NCI-H748 treated with DMSO at 0.1 percent for 48 hours (cell line): ENCODE data around the gene CHD5.
"Not testable (repeated sequence)": the region's sequence is repeated elsewhere in the genome, so short reads cannot be mapped to it uniquely, and the experiment has no call there.

Experiments
- DNase-seq: peaks from one replicate; lab custom pipeline; 2025; lab: John Stamatoyannopoulos, UW

CHD5 gene

DNA sequence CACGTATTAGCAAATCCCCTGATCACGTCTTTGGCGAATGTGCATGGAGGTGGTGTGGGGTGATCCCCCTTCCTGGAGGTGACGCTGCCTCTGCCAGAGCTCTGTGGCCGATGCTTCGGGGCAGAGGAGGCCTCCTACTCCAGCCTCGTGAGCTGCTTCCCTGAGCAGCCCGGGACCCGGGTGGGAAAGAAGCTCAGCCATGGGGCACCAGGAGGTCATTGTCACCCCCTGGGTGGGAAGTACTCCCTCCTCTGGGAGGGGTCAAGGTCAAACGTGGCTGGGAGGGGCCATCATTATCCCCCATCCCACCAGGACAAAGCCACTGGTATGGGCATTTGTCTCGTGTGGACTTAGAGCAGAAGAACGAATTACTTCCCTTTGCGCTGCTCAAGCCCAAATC lies 93.8 kb downstream of the CHD5 start:
- no peak for DNase-seq

- no peak for DNase-seq
Observed at GRCh38 chr1:6085666-6086065, 94.5 kb downstream of the CHD5 start.

DNA sequence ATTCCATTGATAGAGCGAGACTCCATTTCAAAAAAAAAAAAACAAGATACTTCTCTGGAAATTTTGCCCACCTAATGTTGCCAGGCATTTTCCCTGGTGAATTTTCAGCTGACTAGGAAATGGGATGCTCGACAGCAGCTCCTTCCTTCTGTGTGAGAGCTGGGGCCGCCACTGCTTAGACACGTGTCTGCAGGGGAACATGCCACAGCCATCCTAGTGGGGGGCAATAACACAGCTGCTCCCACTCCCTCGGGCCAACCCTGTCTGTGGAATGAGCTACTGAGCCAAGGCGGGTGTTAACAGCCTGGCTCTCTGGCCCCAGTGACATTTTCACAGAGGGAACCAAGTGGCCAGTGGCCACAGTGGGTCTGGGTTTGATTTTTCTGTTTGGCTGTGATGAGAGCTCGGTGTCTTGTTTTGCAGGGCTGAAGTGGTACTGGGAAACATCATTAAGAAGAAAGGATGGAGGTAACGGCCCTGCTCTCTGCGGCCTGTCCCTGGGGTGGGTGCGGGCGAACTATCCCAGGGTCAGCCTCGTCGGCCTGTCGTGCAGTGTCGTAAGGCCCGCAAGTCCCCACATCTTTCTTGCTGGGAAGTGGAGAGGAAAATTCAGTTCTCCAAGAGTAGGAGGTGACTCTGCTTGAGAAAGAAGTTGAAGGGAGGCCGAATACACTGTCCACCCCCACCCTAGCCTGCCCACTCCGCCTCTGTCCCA lies 95.2 kb downstream of the CHD5 start:
- DNase-seq, result no peak

- no peak for DNase-seq
Observed at GRCh38 chr1:6083801-6084446, 96.2 kb downstream of the CHD5 start.

- no peak for DNase-seq
Observed at GRCh38 chr1:6083385-6083784, 96.7 kb downstream of the CHD5 start.

DNA sequence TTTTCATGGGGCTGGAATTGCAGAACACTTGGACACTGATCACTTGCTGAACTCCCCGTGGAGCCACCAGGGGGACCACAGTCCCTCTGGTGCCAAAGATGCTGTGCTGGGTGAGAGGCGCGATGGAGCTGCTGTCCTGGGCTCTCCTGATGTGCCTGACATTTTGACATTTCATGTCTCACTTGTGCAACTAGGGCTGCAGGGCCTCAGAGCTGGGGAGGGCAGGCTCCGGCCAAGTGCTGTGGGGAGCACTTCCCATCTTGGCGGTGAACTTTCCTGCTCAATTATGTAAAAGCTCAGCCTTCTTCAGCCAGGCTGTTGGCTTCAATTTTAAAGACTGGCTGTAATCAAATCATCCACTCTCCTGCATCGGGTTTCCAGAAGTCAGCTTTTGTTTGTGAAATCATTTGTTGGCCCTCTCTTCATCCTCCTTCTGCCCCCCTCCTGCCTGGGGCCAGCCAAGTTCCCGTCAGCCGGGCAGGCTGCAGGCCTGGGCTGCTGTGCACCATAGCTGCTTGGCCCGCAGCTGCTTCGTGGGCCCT lies 97.6 kb downstream of the CHD5 start:
- DNase-seq, result no peak

- DNase-seq, result no peak
Observed at GRCh38 chr1:6081901-6082300, 98.2 kb downstream of the CHD5 start.

GRCh38 chr1:6080469-6080868 lies 99.7 kb downstream of the CHD5 start:
- DNase-seq, result no peak

GRCh38 chr1:6077919-6078318 lies 102.2 kb downstream of the CHD5 start:
- DNase-seq, result no peak

GRCh38 chr1:6077506-6077905 lies 102.6 kb downstream of the CHD5 start:
- DNase-seq, result no peak

- not testable (repeated sequence) for DNase-seq
Observed at GRCh38 chr1:6077061-6077460, 103.1 kb downstream of the CHD5 start.

- DNase-seq, result no peak
Observed at GRCh38 chr1:6075748-6076147, 104.4 kb downstream of the CHD5 start.

DNA sequence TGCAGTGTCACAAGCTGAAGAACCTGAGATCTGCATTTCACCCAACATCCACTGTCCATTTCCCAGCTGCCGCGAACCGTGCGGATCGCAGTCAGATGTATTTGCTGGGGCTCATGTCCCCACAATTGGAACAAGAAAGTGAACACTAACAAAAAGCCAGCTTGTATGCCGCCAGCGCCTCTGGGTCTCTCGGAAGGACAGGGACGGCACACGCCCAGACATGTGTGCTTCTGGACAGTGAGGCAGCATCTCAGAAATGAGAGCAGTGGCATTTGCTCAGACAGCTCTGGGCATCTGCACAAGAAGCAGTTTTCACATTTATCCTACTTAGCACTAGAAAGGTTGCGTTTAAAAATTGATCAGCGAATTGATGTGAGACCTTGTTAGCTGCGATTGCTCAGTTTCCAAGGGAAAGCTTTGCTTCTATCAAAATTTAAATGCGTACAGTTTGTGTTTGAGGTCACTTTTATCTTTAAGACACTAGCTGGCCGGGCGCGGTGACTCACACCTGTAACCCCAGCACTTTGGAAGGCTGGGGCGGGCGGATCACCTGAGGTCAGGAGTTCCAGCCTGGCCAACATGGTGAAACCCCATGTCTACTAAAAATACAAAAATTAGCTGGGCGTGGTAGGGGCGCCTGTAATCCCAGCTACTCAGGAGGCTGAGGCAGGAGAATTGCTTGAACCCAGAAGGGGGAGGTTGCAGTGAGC lies 105.8 kb downstream of the CHD5 start:
- no peak for DNase-seq

DNA sequence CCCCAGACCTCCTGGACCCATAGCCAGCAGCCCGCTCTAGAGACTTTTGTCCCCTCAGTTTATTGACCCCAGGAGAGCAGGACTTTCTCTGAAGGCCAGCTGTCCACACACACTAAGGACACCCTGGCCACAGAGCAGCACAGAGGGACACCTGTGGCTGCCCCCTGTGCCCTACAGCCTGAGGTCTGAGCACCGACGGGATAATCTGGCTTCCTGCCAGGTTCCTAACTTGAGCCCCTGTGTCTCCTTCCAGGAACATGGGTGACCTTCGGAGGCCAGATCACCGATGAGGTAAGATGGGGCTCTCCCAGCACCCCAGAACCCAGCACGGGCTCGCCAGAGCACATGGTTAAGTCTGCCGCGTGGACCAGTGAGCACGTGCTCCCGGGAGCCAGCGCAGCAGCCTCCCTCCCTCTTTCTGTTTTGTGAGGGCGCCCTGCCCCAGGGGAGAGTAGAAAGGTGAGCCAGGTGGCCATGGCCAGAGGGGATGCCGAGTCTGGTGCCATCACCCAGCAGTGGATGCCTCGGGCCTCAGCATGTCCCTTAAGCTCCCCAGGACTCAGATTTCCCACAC lies 106.6 kb downstream of the CHD5 start:
- DNase-seq, result no peak

DNA sequence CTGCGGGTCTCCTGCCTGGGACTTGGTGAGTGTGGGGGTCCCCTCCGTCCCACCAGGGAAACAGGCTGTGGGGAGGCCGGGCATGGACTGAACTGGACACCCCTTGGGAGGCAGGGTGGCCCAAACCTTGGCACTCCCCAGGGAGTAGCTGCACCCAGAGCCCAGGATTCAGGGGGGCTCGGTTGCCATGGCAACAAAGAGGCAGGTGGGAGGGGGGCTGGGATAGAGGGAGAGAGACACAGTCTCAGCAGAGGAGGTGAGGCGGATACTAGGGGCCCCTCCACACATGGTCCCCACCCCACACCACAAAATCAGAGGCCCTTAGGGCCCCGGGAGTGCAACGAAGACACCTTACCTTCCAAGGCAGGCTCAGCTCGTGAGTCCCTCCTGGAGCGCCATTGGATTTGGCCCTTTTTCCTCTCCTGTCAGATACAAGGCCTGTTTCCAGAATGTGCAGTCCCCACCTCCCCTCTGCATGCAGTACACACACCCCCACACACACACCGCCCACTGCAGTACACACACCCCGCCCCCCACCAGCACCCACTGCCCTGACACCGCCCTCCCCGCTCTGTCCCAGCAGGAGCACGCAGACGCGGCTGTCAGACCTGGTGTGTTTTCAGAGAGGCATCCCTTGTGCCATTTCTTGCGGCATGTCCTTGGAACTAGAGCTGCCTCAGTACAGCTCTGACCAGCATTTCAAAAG lies 107.2 kb downstream of the CHD5 start:
- no peak for DNase-seq

GRCh38 chr1:6071219-6071618 lies 108.9 kb downstream of the CHD5 start:
- no peak for DNase-seq

DNA sequence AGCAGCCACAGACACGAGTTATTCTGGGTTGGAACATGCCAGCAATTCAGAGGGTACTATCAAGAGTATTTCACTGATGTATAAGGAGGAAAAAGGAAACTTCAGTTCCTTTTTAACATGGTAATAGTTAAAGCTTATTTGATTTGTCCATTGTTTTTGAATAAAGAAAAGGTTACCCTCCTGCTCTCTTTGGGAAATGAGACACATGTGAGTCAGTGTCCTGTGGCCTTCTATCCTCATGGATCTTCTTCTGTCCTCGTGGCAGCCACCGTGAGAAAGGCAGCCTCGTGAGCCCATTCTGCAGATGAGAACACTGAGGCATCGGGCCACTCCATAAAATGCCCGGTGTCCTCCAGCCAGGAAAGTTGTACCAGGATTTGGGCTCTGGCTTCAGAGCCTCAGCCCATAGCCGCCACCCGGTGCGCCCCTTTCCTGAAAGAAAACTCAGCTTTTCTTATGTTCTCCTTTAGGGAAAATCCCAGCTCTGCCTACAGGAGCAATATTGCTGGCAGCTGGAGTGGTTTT lies 109.6 kb downstream of the CHD5 start:
- no peak for DNase-seq

DNA sequence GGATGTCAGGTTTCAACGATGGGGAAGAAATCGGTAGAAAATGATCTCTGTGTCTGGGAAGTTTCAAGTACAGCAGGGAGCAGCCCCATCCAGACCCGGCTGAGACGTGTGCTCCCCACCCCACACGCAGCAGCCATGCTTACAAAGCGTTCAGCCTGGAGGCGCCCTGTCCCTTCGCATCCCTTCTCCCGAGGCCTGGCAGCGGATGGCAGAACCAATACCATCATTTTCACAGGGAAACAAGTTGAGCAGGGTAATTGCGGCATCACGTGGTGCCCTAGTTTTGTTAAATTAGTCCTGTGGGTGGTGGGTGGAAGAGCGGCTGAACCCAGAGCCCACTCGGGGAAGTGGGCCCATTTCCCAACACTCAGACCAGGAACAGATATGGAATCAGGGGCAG lies 110.5 kb downstream of the CHD5 start:
- DNase-seq, result no peak

- no peak for DNase-seq
Observed at GRCh38 chr1:6068932-6069331, 111.2 kb downstream of the CHD5 start.

DNA sequence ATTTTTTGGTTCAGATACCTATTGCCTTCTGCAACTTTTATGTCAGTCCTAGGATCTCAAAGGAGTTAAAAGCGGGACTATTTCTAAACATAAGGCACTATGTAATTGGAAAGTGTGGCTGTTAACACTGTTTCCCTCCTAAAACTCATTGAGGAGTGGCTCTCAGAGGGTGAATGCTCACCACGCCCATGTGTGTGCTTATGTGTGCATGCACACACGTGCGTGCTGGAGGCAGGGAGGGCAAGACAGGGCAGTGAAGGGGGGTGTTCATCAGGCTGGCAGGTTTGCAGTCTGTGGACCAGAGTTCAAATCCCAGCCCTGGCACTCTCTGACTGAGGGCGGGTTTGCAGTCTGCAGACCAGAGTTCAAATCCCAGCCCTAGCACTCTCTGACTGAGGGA lies 112.0 kb downstream of the CHD5 start:
- no peak for DNase-seq

DNA sequence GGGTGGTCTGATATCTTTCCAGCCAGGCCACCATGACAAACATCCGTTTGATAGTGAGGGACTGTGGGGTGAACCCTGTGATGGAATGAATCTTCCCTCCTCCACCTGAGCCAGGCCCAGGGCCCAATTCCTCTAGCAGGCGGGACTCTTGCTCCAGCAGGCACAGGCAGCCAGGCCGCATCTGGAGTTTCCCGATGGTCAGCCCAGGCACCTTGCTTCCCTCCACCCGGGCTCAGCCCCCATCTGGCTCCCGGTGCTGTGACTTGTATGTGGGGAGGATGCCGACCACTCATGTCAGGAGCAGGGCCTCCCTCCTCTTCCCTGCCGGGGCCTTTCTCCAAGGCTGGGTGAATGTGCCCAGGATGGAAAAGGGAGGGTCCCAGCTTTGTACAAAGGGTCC lies 113.4 kb downstream of the CHD5 start:
- no peak for DNase-seq
